ENCODE data around the gene MACROD2. TPM values are rescaled to one million over a fixed set of nuclear protein-coding genes. Genes with fewer than 3 reads are reported as not detected.

MACROD2 gene
- total and polyA plus RNA-seq, 2 experiments from 2014 or later: 2.8 to 4.3 TPM

GRCh38 chr20:14378326-14378725 is 383.0 kb downstream of the MACROD2 start (continued):
- TF ChIP-seq ZNF462 (CRISPR knock-in tag; IDR thresholded peaks at IDR 0.05): no peak
- TF ChIP-seq ETS1 (IDR thresholded peaks at IDR 0.05): no peak
- no peak for TF ChIP-seq JUNB (IDR thresholded peaks at IDR 0.05; ENCODE audit: unreplicated experiment)
- TF ChIP-seq ZNF331 (CRISPR knock-in tag; IDR thresholded peaks at IDR 0.05; ENCODE audit: low read depth): no peak
- TF ChIP-seq ZNF114 (CRISPR knock-in tag; IDR thresholded peaks at IDR 0.05): no peak
- TF ChIP-seq EZH2phosphoT487 (IDR thresholded peaks at IDR 0.05; ENCODE audit: unreplicated experiment): no peak

DNA sequence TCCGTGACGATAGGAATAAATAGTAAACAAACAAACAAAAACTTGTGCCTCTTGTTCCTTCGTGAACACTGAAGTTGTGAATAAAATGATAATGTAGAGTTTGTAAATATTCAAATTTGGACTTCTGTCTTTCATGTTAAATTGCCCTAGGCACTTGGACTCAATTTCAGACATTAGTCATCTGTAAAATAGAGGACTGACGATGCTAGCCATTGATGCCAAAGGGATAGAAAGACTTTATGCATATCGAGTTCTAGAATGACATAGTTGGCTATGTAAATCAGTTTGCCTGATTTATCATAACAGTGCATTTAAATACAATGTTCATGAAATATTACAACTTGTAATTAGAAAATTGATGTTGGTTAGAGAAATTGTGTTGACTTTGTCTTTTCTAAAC is 388.0 kb downstream of the MACROD2 start:
- no peak overlapping the region for H3K27ac Mint-ChIP-seq
- no peaks in the 10 kb centered on the region for H3K36me3 Mint-ChIP-seq (ENCODE audit: low read depth)
- TF ChIP-seq EZH2 (IDR thresholded peaks at IDR 0.05; ENCODE audit: low read depth, unreplicated experiment) (no peak), CREB1 (CRISPR knock-in tag; IDR thresholded peaks at IDR 0.05; ENCODE audit: low read depth) (no peak), STAT1 (IDR thresholded peaks at IDR 0.05; ENCODE audit: unreplicated experiment) (no peak), EZH2phosphoT487 (IDR thresholded peaks at IDR 0.05; ENCODE audit: unreplicated experiment) (no peak), ETS1 (IDR thresholded peaks at IDR 0.05) (no peak), ZNF114 (CRISPR knock-in tag; IDR thresholded peaks at IDR 0.05) (no peak), CTCF (conservative IDR thresholded peaks at IDR 0.05; ENCODE audit: low read depth in 2 of 2) (no peak), NANOG (IDR thresholded peaks at IDR 0.05; ENCODE audit: borderline replicate concordance) (no peak), JUNB (IDR thresholded peaks at IDR 0.05; ENCODE audit: unreplicated experiment) (no peak)

More for the DNA sequence above, 388.0 kb downstream of the MACROD2 start:
- Histone ChIP-seq H3K4me1 (ENCODE audit: insufficient read depth) (no peaks in the 10 kb centered on the region), H3K27ac (ENCODE audit: low read depth) (no peak overlapping the region), H3K36me3 (ENCODE audit: insufficient read depth) (no peaks in the 10 kb centered on the region), H3K4me3 (no peak overlapping the region), H2AFZ (no peak overlapping the region), H3K27me3 (ENCODE audit: insufficient read depth) (no peaks in the 10 kb centered on the region), H3K9me2 (ENCODE audit: insufficient read depth) (no peaks in the 10 kb centered on the region), H3F3A (replicated peaks; ENCODE audit: low read depth) (no peaks in the 10 kb centered on the region), H3K4me2 (no peak overlapping the region), H4K20me1 (replicated peaks; ENCODE audit: insufficient read depth) (no peaks in the 10 kb centered on the region), H3K79me2 (replicated peaks; ENCODE audit: insufficient read depth) (no peaks in the 10 kb centered on the region)
- Mint-ChIP-seq H3K4me1 (peaks cover 16% of the 10 kb centered on the region; the same call in 2 of the 3 replicates), H3K4me3 (no peak overlapping the region), H3K9me3 (peaks cover 3% of the 10 kb centered on the region; the same call in 1 of the 3 replicates), H3K27me3 (ENCODE audit: insufficient read depth, low read depth, poor library complexity) (no peaks in the 10 kb centered on the region)
- no peak for DNase-seq (ENCODE audit: low spot score)
- ATAC-seq: no peak

Data from GM23338 (cell line).